ENCODE data around the gene GPS1. TPM values are rescaled to one million over a fixed set of nuclear protein-coding genes. Genes with fewer than 3 reads are reported as not detected.

Gene GPS1
- total and polyA plus RNA-seq, 9 of the 15 experiments (the other 6 are each of a cell fraction or from before 2014, with no cell fraction given): 3.1 to 167 (median 69.9) TPM

GRCh38 chr17:82103553-82104451, 52.1 kb downstream of the GPS1 start (continued):
- TF ChIP-seq, protein P1, sequence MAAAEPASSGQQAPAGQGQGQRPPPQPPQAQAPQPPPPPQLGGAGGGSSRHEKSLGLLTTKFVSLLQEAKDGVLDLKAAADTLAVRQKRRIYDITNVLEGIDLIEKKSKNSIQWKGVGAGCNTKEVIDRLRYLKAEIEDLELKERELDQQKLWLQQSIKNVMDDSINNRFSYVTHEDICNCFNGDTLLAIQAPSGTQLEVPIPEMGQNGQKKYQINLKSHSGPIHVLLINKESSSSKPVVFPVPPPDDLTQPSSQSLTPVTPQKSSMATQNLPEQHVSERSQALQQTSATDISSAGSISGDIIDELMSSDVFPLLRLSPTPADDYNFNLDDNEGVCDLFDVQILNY (CRISPR knock-in tag; IDR thresholded peaks at IDR 0.05): no peak
- TF ChIP-seq NFYB (IDR thresholded peaks at IDR 0.05; ENCODE audit: extremely low read depth, insufficient read length) (no peak), GATA2 (CRISPR knock-in tag; IDR thresholded peaks at IDR 0.05) (peak; percentile 59), GTF2E2 (tag; IDR thresholded peaks at IDR 0.05) (no peak), SMARCA5 (IDR thresholded peaks at IDR 0.05) (no peak), ZNF668 (CRISPR knock-in tag; IDR thresholded peaks at IDR 0.05) (no peak), STAT5B (CRISPR knock-in tag; IDR thresholded peaks at IDR 0.05) (no peak), KLF10 (CRISPR knock-in tag; IDR thresholded peaks at IDR 0.05) (no peak), ARID1B (IDR thresholded peaks at IDR 0.05) (no peak; the same call in 1 of the 2 replicates), SMARCA4 (IDR thresholded peaks at IDR 0.05) (no peak), RFX5 (IDR thresholded peaks at IDR 0.05; ENCODE audit: low read depth, low read length) (no peak), PHF8 (IDR thresholded peaks at IDR 0.05; ENCODE audit: borderline replicate concordance, low read length) (no peak), ZNF583 (CRISPR knock-in tag; IDR thresholded peaks at IDR 0.05) (no peak), HMGN3 (IDR thresholded peaks at IDR 0.05; ENCODE audit: borderline replicate concordance, extremely low read depth, insufficient read length, low read depth, low read length) (no peak), NFATC3 (IDR thresholded peaks at IDR 0.05) (no peak)
- TF ChIP-seq, protein P2, sequence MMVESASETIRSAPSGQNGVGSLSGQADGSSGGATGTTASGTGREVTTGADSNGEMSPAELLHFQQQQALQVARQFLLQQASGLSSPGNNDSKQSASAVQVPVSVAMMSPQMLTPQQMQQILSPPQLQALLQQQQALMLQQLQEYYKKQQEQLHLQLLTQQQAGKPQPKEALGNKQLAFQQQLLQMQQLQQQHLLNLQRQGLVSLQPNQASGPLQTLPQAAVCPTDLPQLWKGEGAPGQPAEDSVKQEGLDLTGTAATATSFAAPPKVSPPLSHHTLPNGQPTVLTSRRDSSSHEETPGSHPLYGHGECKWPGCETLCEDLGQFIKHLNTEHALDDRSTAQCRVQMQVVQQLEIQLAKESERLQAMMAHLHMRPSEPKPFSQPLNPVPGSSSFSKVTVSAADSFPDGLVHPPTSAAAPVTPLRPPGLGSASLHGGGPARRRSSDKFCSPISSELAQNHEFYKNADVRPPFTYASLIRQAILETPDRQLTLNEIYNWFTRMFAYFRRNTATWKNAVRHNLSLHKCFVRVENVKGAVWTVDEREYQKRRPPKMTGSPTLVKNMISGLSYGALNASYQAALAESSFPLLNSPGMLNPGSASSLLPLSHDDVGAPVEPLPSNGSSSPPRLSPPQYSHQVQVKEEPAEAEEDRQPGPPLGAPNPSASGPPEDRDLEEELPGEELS (CRISPR knock-in tag; IDR thresholded peaks at IDR 0.05; ENCODE audit: borderline replicate concordance): 0 out of 2 replicates have a peak, but pooled peaks have one; percentile 65
- TF ChIP-seq, protein P3, sequence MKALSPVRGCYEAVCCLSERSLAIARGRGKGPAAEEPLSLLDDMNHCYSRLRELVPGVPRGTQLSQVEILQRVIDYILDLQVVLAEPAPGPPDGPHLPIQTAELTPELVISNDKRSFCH (CRISPR knock-in tag; IDR thresholded peaks at IDR 0.05): no peak
- TF ChIP-seq, protein P3 (tag; IDR thresholded peaks at IDR 0.05): no peak
- TF ChIP-seq, protein P4, sequence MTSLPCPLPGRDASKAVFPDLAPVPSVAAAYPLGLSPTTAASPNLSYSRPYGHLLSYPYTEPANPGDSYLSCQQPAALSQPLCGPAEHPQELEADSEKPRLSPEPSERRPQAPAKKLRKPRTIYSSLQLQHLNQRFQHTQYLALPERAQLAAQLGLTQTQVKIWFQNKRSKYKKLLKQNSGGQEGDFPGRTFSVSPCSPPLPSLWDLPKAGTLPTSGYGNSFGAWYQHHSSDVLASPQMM (CRISPR knock-in tag; IDR thresholded peaks at IDR 0.05): no peak
- TF ChIP-seq, protein P5, sequence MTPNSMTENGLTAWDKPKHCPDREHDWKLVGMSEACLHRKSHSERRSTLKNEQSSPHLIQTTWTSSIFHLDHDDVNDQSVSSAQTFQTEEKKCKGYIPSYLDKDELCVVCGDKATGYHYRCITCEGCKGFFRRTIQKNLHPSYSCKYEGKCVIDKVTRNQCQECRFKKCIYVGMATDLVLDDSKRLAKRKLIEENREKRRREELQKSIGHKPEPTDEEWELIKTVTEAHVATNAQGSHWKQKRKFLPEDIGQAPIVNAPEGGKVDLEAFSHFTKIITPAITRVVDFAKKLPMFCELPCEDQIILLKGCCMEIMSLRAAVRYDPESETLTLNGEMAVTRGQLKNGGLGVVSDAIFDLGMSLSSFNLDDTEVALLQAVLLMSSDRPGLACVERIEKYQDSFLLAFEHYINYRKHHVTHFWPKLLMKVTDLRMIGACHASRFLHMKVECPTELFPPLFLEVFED (CRISPR knock-in tag; conservative IDR thresholded peaks at IDR 0.05): no peak
- TF ChIP-seq, protein P6, sequence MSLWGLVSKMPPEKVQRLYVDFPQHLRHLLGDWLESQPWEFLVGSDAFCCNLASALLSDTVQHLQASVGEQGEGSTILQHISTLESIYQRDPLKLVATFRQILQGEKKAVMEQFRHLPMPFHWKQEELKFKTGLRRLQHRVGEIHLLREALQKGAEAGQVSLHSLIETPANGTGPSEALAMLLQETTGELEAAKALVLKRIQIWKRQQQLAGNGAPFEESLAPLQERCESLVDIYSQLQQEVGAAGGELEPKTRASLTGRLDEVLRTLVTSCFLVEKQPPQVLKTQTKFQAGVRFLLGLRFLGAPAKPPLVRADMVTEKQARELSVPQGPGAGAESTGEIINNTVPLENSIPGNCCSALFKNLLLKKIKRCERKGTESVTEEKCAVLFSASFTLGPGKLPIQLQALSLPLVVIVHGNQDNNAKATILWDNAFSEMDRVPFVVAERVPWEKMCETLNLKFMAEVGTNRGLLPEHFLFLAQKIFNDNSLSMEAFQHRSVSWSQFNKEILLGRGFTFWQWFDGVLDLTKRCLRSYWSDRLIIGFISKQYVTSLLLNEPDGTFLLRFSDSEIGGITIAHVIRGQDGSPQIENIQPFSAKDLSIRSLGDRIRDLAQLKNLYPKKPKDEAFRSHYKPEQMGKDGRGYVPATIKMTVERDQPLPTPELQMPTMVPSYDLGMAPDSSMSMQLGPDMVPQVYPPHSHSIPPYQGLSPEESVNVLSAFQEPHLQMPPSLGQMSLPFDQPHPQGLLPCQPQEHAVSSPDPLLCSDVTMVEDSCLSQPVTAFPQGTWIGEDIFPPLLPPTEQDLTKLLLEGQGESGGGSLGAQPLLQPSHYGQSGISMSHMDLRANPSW (CRISPR knock-in tag; IDR thresholded peaks at IDR 0.05): no peak

All from K562 (cell line).